PFSK-1 (cell line): ENCODE measurements around the gene ZNF609.

Experiments
- FOXP2 ChIP-seq: optimal IDR thresholded peaks from 2 replicates; pipeline ENCODE3; 2011; ENCODE audit warnings: borderline replicate concordance, control low read depth, inconsistent platforms; ENCODE audit not compliant: insufficient read depth; ENCODE audit errors: extremely low read length, extremely low read depth
- POLR2AphosphoS5 ChIP-seq: IDR thresholded peaks from 2 replicates; pipeline ENCODE4 v1.6.1; 2012; ENCODE audit warnings: low read depth, mild to moderate bottlenecking, control low read depth, low read length, moderate library complexity
- SIN3A ChIP-seq: IDR thresholded peaks from 2 replicates; pipeline ENCODE4 v1.6.1; 2012; ENCODE audit warnings: mild to moderate bottlenecking, low read length, moderate library complexity, borderline replicate concordance; ENCODE audit not compliant: insufficient read depth
- TAF1 ChIP-seq: IDR thresholded peaks from 2 replicates; pipeline ENCODE4 v1.6.1; 2012; ENCODE audit warnings: low read length, control low read depth, borderline replicate concordance; ENCODE audit not compliant: insufficient read depth
- TF ChIP-seq, protein P1 (sequence below), 2 experiments: IDR thresholded peaks; 2 replicates each; pipeline versions ENCODE4 v1.6.1 to v1.8.0; 2011 to 2012; ENCODE audit warnings: low read depth in 2 of 2, low read length in 2 of 2, control low read depth in 1 of 2, inconsistent platforms in 1 of 2, mild to moderate bottlenecking in 1 of 2, moderate library complexity in 1 of 2; ENCODE audit not compliant: insufficient read depth in 1 of 2

ZNF609 gene

DNA sequence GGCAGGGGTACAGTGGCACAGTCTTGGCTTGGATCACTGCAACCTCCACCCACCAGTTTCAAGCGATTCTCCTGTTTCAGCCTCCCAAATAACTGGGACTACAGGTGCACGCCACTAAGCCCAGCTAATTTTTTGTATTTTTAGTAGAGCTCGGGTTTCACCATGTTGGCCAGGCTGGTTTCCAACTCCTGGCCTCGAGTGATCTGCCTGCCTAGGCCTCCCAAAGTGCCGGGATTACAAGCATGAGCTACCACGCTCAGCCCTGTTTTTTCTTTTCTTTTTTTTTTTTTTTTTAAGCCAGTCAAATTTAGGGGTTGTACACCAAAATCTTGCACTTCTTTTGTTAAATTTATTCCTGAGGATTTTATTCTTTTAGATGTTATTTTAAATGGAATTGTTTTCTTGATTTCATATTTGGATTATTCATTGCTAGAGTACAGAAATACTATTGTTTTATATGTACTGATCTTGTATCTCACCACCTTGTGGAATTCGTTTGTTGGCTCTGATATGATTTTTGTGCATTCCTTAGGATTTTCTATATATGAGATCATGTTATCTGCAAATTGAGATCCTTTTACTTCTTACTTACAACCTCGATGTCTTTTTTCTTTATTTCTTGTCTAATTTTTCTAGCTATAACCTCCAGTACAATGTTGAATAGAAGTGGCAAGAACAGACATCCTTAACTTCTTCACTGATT, 65.6 kb downstream of the ZNF609 start:
- no peak for TF ChIP-seq FOXP2
- no peak for TF ChIP-seq SIN3A
- TF ChIP-seq, protein P1, sequence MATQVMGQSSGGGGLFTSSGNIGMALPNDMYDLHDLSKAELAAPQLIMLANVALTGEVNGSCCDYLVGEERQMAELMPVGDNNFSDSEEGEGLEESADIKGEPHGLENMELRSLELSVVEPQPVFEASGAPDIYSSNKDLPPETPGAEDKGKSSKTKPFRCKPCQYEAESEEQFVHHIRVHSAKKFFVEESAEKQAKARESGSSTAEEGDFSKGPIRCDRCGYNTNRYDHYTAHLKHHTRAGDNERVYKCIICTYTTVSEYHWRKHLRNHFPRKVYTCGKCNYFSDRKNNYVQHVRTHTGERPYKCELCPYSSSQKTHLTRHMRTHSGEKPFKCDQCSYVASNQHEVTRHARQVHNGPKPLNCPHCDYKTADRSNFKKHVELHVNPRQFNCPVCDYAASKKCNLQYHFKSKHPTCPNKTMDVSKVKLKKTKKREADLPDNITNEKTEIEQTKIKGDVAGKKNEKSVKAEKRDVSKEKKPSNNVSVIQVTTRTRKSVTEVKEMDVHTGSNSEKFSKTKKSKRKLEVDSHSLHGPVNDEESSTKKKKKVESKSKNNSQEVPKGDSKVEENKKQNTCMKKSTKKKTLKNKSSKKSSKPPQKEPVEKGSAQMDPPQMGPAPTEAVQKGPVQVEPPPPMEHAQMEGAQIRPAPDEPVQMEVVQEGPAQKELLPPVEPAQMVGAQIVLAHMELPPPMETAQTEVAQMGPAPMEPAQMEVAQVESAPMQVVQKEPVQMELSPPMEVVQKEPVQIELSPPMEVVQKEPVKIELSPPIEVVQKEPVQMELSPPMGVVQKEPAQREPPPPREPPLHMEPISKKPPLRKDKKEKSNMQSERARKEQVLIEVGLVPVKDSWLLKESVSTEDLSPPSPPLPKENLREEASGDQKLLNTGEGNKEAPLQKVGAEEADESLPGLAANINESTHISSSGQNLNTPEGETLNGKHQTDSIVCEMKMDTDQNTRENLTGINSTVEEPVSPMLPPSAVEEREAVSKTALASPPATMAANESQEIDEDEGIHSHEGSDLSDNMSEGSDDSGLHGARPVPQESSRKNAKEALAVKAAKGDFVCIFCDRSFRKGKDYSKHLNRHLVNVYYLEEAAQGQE (IDR thresholded peaks at IDR 0.05; ENCODE audit: insufficient read depth in 1 of 2, low read depth in 2 of 2, low read length in 2 of 2): no peak
- TF ChIP-seq POLR2AphosphoS5: no peak
- no peak for TF ChIP-seq TAF1

DNA sequence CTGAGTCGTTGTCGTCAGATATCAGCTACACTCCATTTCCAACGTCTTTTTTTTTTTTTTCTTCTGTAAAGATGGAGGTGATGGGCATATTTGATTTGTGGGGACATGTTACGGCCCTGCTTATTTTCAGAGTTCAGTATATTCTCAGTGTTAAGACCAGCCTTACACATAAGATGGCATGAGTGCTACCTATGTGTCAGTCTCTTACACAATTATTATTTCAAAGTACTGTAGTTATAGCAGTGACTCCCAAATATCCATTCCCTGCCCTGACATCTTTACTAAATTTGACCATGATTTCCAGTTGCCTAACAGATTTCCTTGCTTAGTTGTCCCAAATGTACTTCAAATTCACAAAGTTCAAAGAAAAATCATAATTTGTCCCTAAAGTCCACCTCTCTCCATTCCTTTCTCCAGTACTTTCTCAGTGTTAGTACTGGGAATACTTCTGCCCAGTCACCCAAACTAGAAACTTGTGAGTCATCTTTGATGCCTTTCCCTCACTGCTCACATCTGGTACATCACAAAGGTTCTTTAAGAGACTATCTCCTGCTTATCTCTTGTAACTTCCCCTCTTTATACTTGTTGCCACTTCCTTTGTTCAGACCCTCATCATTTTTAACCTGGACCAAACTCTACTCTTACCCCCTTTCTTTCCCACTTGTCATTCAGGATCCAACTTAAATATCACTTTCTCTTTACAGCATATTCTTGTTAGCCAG, 67.0 kb downstream of the ZNF609 start:
- TF ChIP-seq FOXP2 (no peak), POLR2AphosphoS5 (no peak), SIN3A (no peak), TAF1 (no peak)
- TF ChIP-seq, protein P1 (IDR thresholded peaks at IDR 0.05; ENCODE audit: insufficient read depth in 1 of 2, low read depth in 2 of 2, low read length in 2 of 2): no peak

DNA sequence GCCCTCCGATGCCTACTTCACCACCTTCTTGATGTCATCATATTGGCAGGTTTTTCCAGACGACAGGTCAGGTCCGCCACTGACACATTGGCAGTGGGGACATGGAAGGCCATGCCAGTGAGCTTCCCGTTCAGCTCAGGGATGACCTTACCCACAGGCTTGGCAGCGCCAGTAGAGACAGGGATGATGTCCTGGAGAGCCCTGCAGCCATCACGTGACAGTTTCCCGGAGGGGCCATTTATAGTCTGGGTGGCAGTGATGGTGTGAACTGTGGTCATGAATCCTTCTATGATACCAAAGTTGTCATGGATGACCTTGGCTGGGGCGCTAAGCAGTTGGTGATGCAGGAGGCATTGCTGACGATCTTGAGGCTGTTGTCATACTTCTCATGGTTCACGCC, 68.5 kb downstream of the ZNF609 start:
- TF ChIP-seq SIN3A (no peak), POLR2AphosphoS5 (no peak), FOXP2 (no peak), TAF1 (no peak)
- TF ChIP-seq, protein P1 (IDR thresholded peaks at IDR 0.05; ENCODE audit: insufficient read depth in 1 of 2, low read depth in 2 of 2, low read length in 2 of 2): no peak

DNA sequence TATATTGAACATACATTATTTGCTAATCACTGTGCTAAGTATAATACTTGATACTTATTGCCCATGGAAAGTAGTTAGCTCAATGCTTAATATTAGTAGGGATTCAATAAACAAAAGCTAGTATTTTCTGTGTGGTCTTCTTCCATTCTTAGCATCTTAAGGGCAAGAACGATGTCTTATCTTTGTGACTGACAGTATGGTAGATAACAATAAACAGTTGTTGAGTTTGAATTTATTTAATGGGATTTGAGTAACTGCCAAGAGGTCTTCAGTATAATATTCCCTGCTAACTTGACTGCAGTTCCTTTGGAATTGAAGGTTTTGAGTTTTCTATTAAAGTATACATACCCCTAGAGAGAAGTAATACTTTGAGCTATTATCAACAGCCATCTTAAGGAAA, 70.1 kb downstream of the ZNF609 start:
- TF ChIP-seq POLR2AphosphoS5 (no peak), SIN3A (no peak), FOXP2 (no peak), TAF1 (no peak)
- TF ChIP-seq, protein P1 (IDR thresholded peaks at IDR 0.05; ENCODE audit: insufficient read depth in 1 of 2, low read depth in 2 of 2, low read length in 2 of 2): no peak
